Measurements from ENCODE around the gene MAP1LC3A. TPM values are rescaled to one million over a fixed set of nuclear protein-coding genes. Genes with fewer than 3 reads are reported as not detected.

MAP1LC3A gene
- total RNA-seq, 1 donor from 2014 or later, result 51.6 TPM

- Histone ChIP-seq H3K27ac (peak overlapping the region; percentile 31), H3K9me3 (no peaks in the 10 kb centered on the region), H3K4me3 (no peak overlapping the region), H3K27me3 (ENCODE audit: low read depth) (no peaks in the 10 kb centered on the region), H3K4me1 (peaks cover 19% of the 10 kb centered on the region), H3K36me3 (no peaks in the 10 kb centered on the region)
- no peak for TF ChIP-seq CTCF (IDR thresholded peaks at IDR 0.05)
- DNase-seq, result peak; percentile 41
- intact Hi-C loops (cut with DNase I), result no loop called here
- ATAC-seq, result peak; percentile 20 to 28
These were observed 5.1 kb upstream of the MAP1LC3A start for GRCh38 chr20:34553366-34553867.

- no peaks in the 10 kb centered on the region for H3K9me3 ChIP-seq
- intact Hi-C loops (cut with DNase I), result no loop called here
- H3K4me3 ChIP-seq, result peak overlapping the region; percentile 70
- ATAC-seq, result peak in 1 of 2 donors; percentile 0
- H3K4me1 ChIP-seq, result peaks cover 19% of the 10 kb centered on the region
- H3K27me3 ChIP-seq (ENCODE audit: low read depth), result no peaks in the 10 kb centered on the region
- no peak for TF ChIP-seq CTCF (IDR thresholded peaks at IDR 0.05)
- H3K27ac ChIP-seq, result peak overlapping the region; percentile 96
- no peaks in the 10 kb centered on the region for H3K36me3 ChIP-seq
- no peak for DNase-seq
These were observed 590 bp upstream of the MAP1LC3A start for GRCh38 chr20:34557936-34558319.

- Histone ChIP-seq H3K36me3 (no peaks in the 10 kb centered on the region), H3K4me3 (peak overlapping the region; percentile 70), H3K27ac (peak overlapping the region; percentile 96), H3K27me3 (ENCODE audit: low read depth) (no peaks in the 10 kb centered on the region), H3K9me3 (no peaks in the 10 kb centered on the region), H3K4me1 (peaks cover 8% of the 10 kb centered on the region)
- intact Hi-C loops (cut with DNase I), result no loop called here
- ATAC-seq, result peak in 1 of 2 donors; percentile 1
- no peak for TF ChIP-seq CTCF (IDR thresholded peaks at IDR 0.05)
- DNase-seq, result no peak
These were observed 1.0 kb downstream of the MAP1LC3A start for GRCh38 chr20:34559311-34560140.

- H3K27me3 ChIP-seq (ENCODE audit: low read depth), result no peaks in the 10 kb centered on the region
- intact Hi-C loops (cut with DNase I), result no loop called here
- ATAC-seq, result no peak
- H3K4me1 ChIP-seq, result peaks cover 8% of the 10 kb centered on the region
- H3K27ac ChIP-seq, result no peak overlapping the region
- H3K36me3 ChIP-seq, result no peaks in the 10 kb centered on the region
- no peak overlapping the region for H3K4me3 ChIP-seq
- H3K9me3 ChIP-seq, result no peaks in the 10 kb centered on the region
- no peak for DNase-seq
- TF ChIP-seq CTCF (IDR thresholded peaks at IDR 0.05), result no peak
These were observed 1.6 kb downstream of the MAP1LC3A start for GRCh38 chr20:34560141-34560523.

- no peak for TF ChIP-seq CTCF (IDR thresholded peaks at IDR 0.05)
- Histone ChIP-seq H3K27me3 (ENCODE audit: low read depth) (no peaks in the 10 kb centered on the region), H3K27ac (no peak overlapping the region), H3K9me3 (no peaks in the 10 kb centered on the region), H3K4me1 (peaks cover 8% of the 10 kb centered on the region), H3K4me3 (no peak overlapping the region), H3K36me3 (no peaks in the 10 kb centered on the region)
- ATAC-seq, result no peak
- no peak for DNase-seq
- intact Hi-C loops (cut with DNase I), result no loop called here
These were observed 2.1 kb downstream of the MAP1LC3A start for GRCh38 chr20:34560614-34561013.
